Prostate gland (tissue), 2 donors: Measurements from ENCODE around the gene TUBAL3. TPM values are rescaled to one million over a fixed set of nuclear protein-coding genes. Genes with fewer than 3 reads are reported as not detected.
"Not testable (repeated sequence)": the region's sequence is repeated elsewhere in the genome, so short reads cannot be mapped to it uniquely, and the experiment has no call there.

Experiments used
- DNase-seq: peaks from one replicate; pipeline ENCODE4 v3.0.0-alpha.2; 2019; ENCODE audit warnings: low spot score
- H3K27ac ChIP-seq, 2 donors: fragments of 200-600 bp; sonication (generic); 2 replicates each; pipeline ENCODE4 v1.5.1; 2017 to 2019
- H3K27me3 ChIP-seq: fragments of 200-600 bp; sonication (generic); replicated peaks from 2 replicates; pipeline ENCODE4 v1.5.1; 2019; ENCODE audit not compliant: insufficient read depth
- H3K36me3 ChIP-seq, 2 donors: fragments of 200-600 bp; sonication (generic); 1 replicate in 1 of 2; 2 replicates in 1 of 2; pipeline versions ENCODE4 v1.5.1 to v1.8.1; 2017 to 2019
- H3K4me1 ChIP-seq: fragments of 200-600 bp; sonication (generic); replicated peaks from 2 replicates; pipeline ENCODE4 v1.5.1; 2019
- H3K4me3 ChIP-seq, 2 donors: fragments of 200-600 bp; sonication (generic); 2 replicates each; pipeline ENCODE4 v1.5.1; 2017 to 2019
- H3K9me3 ChIP-seq: fragments of 200-600 bp; sonication (generic); 2 replicates; pipeline ENCODE4 v1.5.1; 2017
- CTCF ChIP-seq, 4 experiments: fragments of 200-600 bp in 2 of 4; fragments of 450-650 bp in 2 of 4; sonication (generic) in 2 of 4; IDR thresholded peaks; 1 replicate in 3 of 4; 2 replicates in 1 of 4; pipeline ENCODE4 v1.5.1; 2016 to 2019; ENCODE audit warnings: antibody characterized with exemption in 4 of 4, mild to moderate bottlenecking in 2 of 4, moderate library complexity in 2 of 4
- POLR2A ChIP-seq: fragments of 450-650 bp; IDR thresholded peaks from one replicate; pipeline ENCODE4 v1.6.1; 2016; ENCODE audit warnings: antibody characterized with exemption, mild to moderate bottlenecking
- POLR2AphosphoS5 ChIP-seq: sonication (generic); formaldehyde crosslinking; IDR thresholded peaks from one replicate; pipeline ENCODE4 v1.6.1; 2017; ENCODE audit warnings: antibody characterized with exemption
- WGBS: methylation state at CpG from one replicate; pipeline ENCODE4 v1.1.5; 2018; 5-methylcytosine and 5-hydroxymethylcytosine counted together
- intact Hi-C: fragments of 100-400 bp; cut with DNase I; formaldehyde crosslinking; loops from one replicate; pipeline ENCODE4 v1.14.2; 2022
- total RNA-seq, 2 donors: library from RNA; depleted of rRNA; stranded (reverse); fragments of >200 nt; gene quantifications; one replicate each; pipeline ENCODE4 v1.1.0, GENCODE V29; 2016

The TUBAL3 gene
- total RNA-seq, 2 donors from 2014 or later = 1.1 TPM; not detected in 1

- WGBS = 10% methylated on average over 3 of the region's 3 CpGs
- Histone ChIP-seq H3K36me3 (no peaks in the 10 kb centered on the region), H3K4me1 (no peaks in the 10 kb centered on the region), H3K27ac (no peak overlapping the region), H3K27me3 (no peaks in the 10 kb centered on the region), H3K9me3 (no peaks in the 10 kb centered on the region), H3K4me3 (peak overlapping the region; percentile 70)
- no peak for TF ChIP-seq POLR2A
- TF ChIP-seq POLR2AphosphoS5 = no peak
- no peak for TF ChIP-seq CTCF (IDR thresholded peaks at IDR 0.05)
- no peak for DNase-seq
- intact Hi-C loops = no loop called here
These were observed 7.3 kb upstream of the TUBAL3 start for GRCh38 chr10:5411941-5412276.

- H3K27ac ChIP-seq, H3K4me3 ChIP-seq, H3K36me3 ChIP-seq, H3K4me1 ChIP-seq, H3K9me3 ChIP-seq, DNase-seq, intact Hi-C loops, H3K27me3 ChIP-seq: not testable (repeated sequence)
These were observed 6.2 kb upstream of the TUBAL3 start for GRCh38 chr10:5410787-5411186.

- WGBS = 74% methylated on average over 1 of the region's 1 CpG
- no peak overlapping the region for H3K27ac ChIP-seq
- DNase-seq = no peak
- no peaks in the 10 kb centered on the region for H3K4me1 ChIP-seq
- no peak for TF ChIP-seq CTCF (IDR thresholded peaks at IDR 0.05)
- intact Hi-C loops = no loop called here
- no peak overlapping the region for H3K4me3 ChIP-seq
- no peaks in the 10 kb centered on the region for H3K9me3 ChIP-seq
- H3K27me3 ChIP-seq = no peaks in the 10 kb centered on the region
- H3K36me3 ChIP-seq = no peaks in the 10 kb centered on the region
These were observed 2.3 kb upstream of the TUBAL3 start for GRCh38 chr10:5406918-5407317.

- WGBS = 86% methylated on average over 3 of the region's 3 CpGs
These were observed 1.8 kb downstream of the TUBAL3 start for GRCh38 chr10:5402798-5403197.

GRCh38 chr10:5400468-5401240 lies 4.0 kb downstream of the TUBAL3 start:
- Histone ChIP-seq H3K36me3 (no peaks in the 10 kb centered on the region), H3K4me1 (no peaks in the 10 kb centered on the region), H3K27me3 (no peaks in the 10 kb centered on the region), H3K9me3 (no peaks in the 10 kb centered on the region), H3K4me3 (no peak overlapping the region), H3K27ac (no peak overlapping the region)
- WGBS = 85% methylated on average over 9 of the region's 9 CpGs
- DNase-seq = no peak
- no peak for TF ChIP-seq CTCF (IDR thresholded peaks at IDR 0.05)
- TF ChIP-seq POLR2A = no peak
- TF ChIP-seq POLR2AphosphoS5 = no peak
- intact Hi-C loops = no loop called here

More at GRCh38 chr10:5402798-5403197, 1.8 kb downstream of the TUBAL3 start:
- H3K9me3 ChIP-seq = no peaks in the 10 kb centered on the region
- intact Hi-C loops = no loop called here
- no peak overlapping the region for H3K27ac ChIP-seq
- no peak for DNase-seq
- TF ChIP-seq POLR2AphosphoS5 (no peak), CTCF (IDR thresholded peaks at IDR 0.05) (no peak), POLR2A (no peak)
- no peaks in the 10 kb centered on the region for H3K4me1 ChIP-seq
- H3K36me3 ChIP-seq = no peaks in the 10 kb centered on the region
- no peak overlapping the region for H3K4me3 ChIP-seq
- H3K27me3 ChIP-seq = no peaks in the 10 kb centered on the region
